IPS-18a (cell line): Measurements from ENCODE around the gene STX3.

Source experiments
- H3K27ac ChIP-seq: one replicate; pipeline ENCODE4 v1.5.1; 2013; ENCODE audit warnings: low read length
- H3K27me3 ChIP-seq: one replicate; pipeline ENCODE4 v1.6.1; 2013; ENCODE audit warnings: mild to moderate bottlenecking, low read length; ENCODE audit not compliant: control insufficient read depth, insufficient read depth
- H3K36me3 ChIP-seq: one replicate; pipeline ENCODE4 v1.6.1; 2013; ENCODE audit warnings: low read depth, low read length; ENCODE audit not compliant: control insufficient read depth
- H3K4me1 ChIP-seq: one replicate; pipeline ENCODE4 v1.6.1; 2013; ENCODE audit warnings: low read depth, low read length; ENCODE audit not compliant: control insufficient read depth
- H3K4me3 ChIP-seq: one replicate; pipeline ENCODE4 v1.5.1; 2013; ENCODE audit warnings: low read length
- H3K9ac ChIP-seq: one replicate; pipeline ENCODE4 v1.6.1; 2013; ENCODE audit warnings: mild to moderate bottlenecking, low read length, moderate library complexity
- H3K9me3 ChIP-seq: one replicate; pipeline ENCODE4 v1.6.1; 2013; ENCODE audit warnings: low read depth, low read length; ENCODE audit not compliant: control insufficient read depth

STX3 gene

GRCh38 chr11:59760771-59761170 is 5.6 kb downstream of the STX3 start:
- Histone ChIP-seq H3K27ac (no peak overlapping the region), H3K4me1 (peaks cover 12% of the 10 kb centered on the region), H3K4me3 (no peak overlapping the region), H3K9me3 (no peaks in the 10 kb centered on the region), H3K27me3 (no peaks in the 10 kb centered on the region), H3K36me3 (no peaks in the 10 kb centered on the region), H3K9ac (no peak overlapping the region)

GRCh38 chr11:59761993-59762392 is 6.8 kb downstream of the STX3 start:
- Histone ChIP-seq H3K4me1 (peaks cover 1% of the 10 kb centered on the region), H3K9ac (no peak overlapping the region), H3K36me3 (no peaks in the 10 kb centered on the region), H3K27ac (no peak overlapping the region), H3K4me3 (no peak overlapping the region), H3K27me3 (no peaks in the 10 kb centered on the region), H3K9me3 (no peaks in the 10 kb centered on the region)

DNA sequence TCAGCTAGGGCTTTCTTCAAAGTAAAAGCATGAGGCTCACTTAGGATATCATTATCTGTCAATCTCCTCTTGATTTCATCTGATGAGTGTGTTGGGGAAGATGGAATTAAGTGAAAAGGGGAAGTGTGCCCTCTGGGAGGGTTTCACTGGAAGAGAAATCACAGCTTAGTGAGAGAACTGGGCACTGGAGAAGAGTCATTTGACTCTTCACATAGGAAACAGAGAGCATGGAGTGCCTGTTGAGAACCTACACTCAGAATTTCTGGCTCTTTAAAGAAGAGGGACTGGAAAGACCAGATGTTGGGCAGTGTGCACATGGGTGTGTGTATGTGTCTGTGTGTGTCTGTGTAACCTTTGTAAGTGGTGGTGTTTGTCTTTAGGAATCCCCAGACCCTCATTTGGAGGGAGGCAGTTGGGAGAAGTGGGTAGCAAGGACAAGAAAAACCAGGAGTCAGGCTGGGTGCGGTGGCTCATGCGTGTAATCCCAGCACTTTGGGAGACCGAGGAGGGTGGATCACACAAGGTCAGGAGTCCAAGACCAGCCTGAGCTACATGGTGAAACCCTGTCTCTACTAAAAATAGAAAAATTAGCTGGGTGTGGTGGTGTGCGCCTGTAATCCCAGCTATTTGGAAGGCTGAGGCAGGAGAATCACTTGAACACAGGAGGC is 10.0 kb downstream of the STX3 start:
- no peak overlapping the region for H3K4me3 ChIP-seq
- no peak overlapping the region for H3K9ac ChIP-seq
- H3K4me1 ChIP-seq = no peaks in the 10 kb centered on the region
- H3K9me3 ChIP-seq = no peaks in the 10 kb centered on the region
- no peaks in the 10 kb centered on the region for H3K27me3 ChIP-seq
- H3K27ac ChIP-seq = no peak overlapping the region
- no peaks in the 10 kb centered on the region for H3K36me3 ChIP-seq

DNA sequence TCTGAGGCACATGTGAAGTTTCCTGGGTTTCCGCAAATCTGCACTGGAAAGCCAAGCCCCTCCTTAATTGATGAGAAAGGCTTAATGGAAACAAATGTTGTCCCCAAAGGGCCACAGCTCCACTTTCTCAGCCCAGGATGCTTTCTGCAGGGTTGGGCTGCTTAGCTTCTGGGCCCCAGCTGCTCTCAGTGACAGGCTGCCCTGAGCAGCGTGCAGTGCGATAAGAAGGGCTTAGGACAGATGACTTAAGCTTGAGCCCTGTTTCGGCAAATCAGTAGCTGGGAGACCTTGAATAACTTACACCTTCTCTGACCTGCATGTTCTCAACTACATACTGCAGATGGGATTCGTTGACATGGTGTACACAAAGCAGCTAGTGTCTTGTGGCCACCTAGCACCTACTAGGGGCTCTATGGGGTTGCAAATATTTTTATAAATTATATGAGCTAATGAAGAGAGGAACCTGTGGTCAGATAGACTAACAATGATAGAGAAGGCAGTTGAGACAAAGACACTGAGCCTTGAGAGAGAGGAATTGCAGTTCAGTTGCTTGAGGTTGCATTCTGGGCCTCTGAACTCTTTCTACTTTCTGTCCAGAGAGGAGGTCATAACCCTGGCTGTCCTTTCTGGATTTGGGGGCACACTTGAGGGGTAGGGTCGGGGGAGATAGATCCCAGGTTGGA is 11.5 kb downstream of the STX3 start:
- Histone ChIP-seq H3K4me1 (no peaks in the 10 kb centered on the region), H3K9ac (no peak overlapping the region), H3K27ac (no peak overlapping the region), H3K4me3 (no peak overlapping the region), H3K9me3 (no peaks in the 10 kb centered on the region), H3K36me3 (no peaks in the 10 kb centered on the region), H3K27me3 (no peaks in the 10 kb centered on the region)

DNA sequence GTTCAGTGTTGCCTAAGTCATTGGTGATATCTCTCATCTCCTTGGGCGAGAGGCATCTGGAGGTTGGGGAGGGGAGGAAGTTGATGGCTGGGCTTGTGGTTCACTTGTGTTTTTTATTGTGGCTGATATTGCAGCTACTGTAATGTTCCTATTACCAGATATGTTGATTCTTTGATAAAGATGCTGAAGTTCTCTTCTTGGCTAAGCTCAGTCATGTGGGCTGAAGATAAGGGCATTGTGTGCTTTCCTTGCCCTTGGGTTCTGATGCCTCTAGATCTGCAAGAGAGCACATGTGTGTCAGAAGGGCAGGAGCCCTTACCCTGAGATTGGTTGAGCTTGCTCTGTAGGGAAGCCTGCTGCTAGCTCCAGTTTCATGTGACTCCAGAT is 12.0 kb downstream of the STX3 start:
- Histone ChIP-seq H3K9ac (no peak overlapping the region), H3K4me1 (no peaks in the 10 kb centered on the region), H3K9me3 (no peaks in the 10 kb centered on the region), H3K27me3 (no peaks in the 10 kb centered on the region), H3K27ac (no peak overlapping the region), H3K4me3 (no peak overlapping the region), H3K36me3 (no peaks in the 10 kb centered on the region)

- Histone ChIP-seq H3K9me3 (no peaks in the 10 kb centered on the region), H3K4me1 (no peaks in the 10 kb centered on the region), H3K9ac (no peak overlapping the region), H3K27me3 (no peaks in the 10 kb centered on the region), H3K4me3 (no peak overlapping the region), H3K27ac (no peak overlapping the region), H3K36me3 (peaks cover 7% of the 10 kb centered on the region)
Measured at GRCh38 chr11:59769111-59769510, 13.9 kb downstream of the STX3 start.

GRCh38 chr11:59769828-59770227 is 14.7 kb downstream of the STX3 start:
- no peak overlapping the region for H3K4me3 ChIP-seq
- H3K27me3 ChIP-seq = no peaks in the 10 kb centered on the region
- no peak overlapping the region for H3K9ac ChIP-seq
- H3K4me1 ChIP-seq = no peaks in the 10 kb centered on the region
- peaks cover 10% of the 10 kb centered on the region for H3K36me3 ChIP-seq
- no peaks in the 10 kb centered on the region for H3K9me3 ChIP-seq
- no peak overlapping the region for H3K27ac ChIP-seq

DNA sequence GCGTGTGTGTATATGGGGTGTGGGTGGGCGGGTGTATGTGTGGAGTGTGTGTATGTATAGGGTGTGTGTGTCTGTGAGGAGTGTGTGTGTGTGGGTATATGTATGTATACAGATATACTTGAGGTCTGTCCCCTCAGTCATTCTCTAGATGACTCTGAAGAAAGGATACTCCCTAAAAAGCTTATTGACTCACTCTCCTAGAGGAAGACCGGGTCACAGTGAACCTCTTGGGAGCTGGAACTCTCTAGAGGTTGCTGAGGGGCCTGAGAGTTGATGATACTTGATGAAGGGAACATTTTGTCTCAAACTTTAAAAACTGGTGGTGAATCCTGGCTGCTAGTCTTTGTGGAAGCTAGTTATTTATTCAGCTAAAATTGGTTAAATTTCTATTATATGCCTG is 15.1 kb downstream of the STX3 start:
- H3K4me3 ChIP-seq = no peak overlapping the region
- no peak overlapping the region for H3K27ac ChIP-seq
- no peaks in the 10 kb centered on the region for H3K9me3 ChIP-seq
- H3K36me3 ChIP-seq = peaks cover 11% of the 10 kb centered on the region
- H3K4me1 ChIP-seq = no peaks in the 10 kb centered on the region
- no peaks in the 10 kb centered on the region for H3K27me3 ChIP-seq
- H3K9ac ChIP-seq = no peak overlapping the region

GRCh38 chr11:59770869-59771268 is 15.7 kb downstream of the STX3 start:
- H3K27ac ChIP-seq = no peak overlapping the region
- H3K36me3 ChIP-seq = peaks cover 11% of the 10 kb centered on the region
- no peak overlapping the region for H3K4me3 ChIP-seq
- H3K27me3 ChIP-seq = no peaks in the 10 kb centered on the region
- H3K9me3 ChIP-seq = no peaks in the 10 kb centered on the region
- no peaks in the 10 kb centered on the region for H3K4me1 ChIP-seq
- no peak overlapping the region for H3K9ac ChIP-seq

GRCh38 chr11:59771605-59772004 is 16.4 kb downstream of the STX3 start:
- no peaks in the 10 kb centered on the region for H3K4me1 ChIP-seq
- no peak overlapping the region for H3K9ac ChIP-seq
- H3K36me3 ChIP-seq = peaks cover 11% of the 10 kb centered on the region
- H3K27me3 ChIP-seq = no peaks in the 10 kb centered on the region
- no peaks in the 10 kb centered on the region for H3K9me3 ChIP-seq
- H3K27ac ChIP-seq = no peak overlapping the region
- H3K4me3 ChIP-seq = no peak overlapping the region

GRCh38 chr11:59773083-59773440 is 17.9 kb downstream of the STX3 start:
- H3K4me1 ChIP-seq = no peaks in the 10 kb centered on the region
- no peak overlapping the region for H3K27ac ChIP-seq
- no peak overlapping the region for H3K4me3 ChIP-seq
- peaks cover 17% of the 10 kb centered on the region for H3K36me3 ChIP-seq
- H3K9me3 ChIP-seq = no peaks in the 10 kb centered on the region
- H3K9ac ChIP-seq = no peak overlapping the region
- H3K27me3 ChIP-seq = no peaks in the 10 kb centered on the region
